ENCODE measurements around the gene RTL1.

DNA sequence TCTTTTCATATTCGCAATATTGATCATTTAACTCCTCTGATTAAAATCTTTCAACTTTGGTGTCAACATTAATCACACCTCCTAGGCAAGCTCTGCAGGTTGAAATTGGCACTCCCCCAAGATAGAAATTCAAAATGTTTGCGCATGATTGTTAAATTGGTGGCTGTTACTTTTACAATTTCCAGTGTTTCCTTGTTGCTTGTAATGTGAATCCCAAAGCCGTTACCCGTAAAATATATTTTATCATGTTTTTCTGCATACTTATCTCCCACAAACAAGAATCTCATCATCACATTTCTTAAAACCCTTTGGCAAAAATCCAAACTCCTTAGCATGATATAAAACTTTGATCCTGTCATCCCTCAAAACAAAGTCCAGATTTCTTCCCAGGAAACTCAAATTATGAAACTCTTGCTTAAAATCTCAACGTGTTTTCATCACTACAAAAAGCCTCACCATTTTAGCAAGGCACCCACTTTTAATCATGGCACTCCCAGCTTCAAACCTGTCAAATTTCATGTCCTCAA lies 14.7 kb downstream of the RTL1 start:
- TF ChIP-seq BRCA1 (IDR thresholded peaks at IDR 0.05; ENCODE audit: low read depth, low read length) (no peak), POLR2AphosphoS5 (IDR thresholded peaks at IDR 0.05; ENCODE audit: low read length) (no peak)

All from GM12878 (cell line).